Embryonic facial prominence (tissue), 1 donor: ENCODE results near the gene RAB6B.

Source experiments
- DNase-seq: peaks from one replicate; pipeline ENCODE4 v3.0.0-alpha.2; 2016; ENCODE audit errors: extremely low spot score

The RAB6B gene

GRCh38 chr3:133835961-133836360, 59.7 kb downstream of the RAB6B start:
- no peak for DNase-seq

DNA sequence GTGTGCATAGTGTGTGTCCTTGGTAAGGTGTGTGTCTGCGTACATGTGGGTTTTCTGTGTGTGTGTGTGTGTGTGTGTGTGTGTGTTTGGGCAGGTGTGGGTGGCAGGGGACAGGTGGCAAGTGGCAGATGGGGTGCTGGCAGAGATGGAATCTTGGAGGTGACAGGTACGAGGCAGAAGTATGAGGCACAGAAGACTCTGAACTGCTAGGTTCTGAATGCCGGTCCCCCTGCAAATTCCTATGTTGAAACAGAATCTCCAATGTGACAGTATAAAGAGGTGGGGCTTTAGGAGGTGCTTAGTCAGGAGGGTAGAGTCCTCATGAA, 60.3 kb downstream of the RAB6B start:
- no peak for DNase-seq

GRCh38 chr3:133834621-133835417, 60.9 kb downstream of the RAB6B start:
- no peak for DNase-seq

DNA sequence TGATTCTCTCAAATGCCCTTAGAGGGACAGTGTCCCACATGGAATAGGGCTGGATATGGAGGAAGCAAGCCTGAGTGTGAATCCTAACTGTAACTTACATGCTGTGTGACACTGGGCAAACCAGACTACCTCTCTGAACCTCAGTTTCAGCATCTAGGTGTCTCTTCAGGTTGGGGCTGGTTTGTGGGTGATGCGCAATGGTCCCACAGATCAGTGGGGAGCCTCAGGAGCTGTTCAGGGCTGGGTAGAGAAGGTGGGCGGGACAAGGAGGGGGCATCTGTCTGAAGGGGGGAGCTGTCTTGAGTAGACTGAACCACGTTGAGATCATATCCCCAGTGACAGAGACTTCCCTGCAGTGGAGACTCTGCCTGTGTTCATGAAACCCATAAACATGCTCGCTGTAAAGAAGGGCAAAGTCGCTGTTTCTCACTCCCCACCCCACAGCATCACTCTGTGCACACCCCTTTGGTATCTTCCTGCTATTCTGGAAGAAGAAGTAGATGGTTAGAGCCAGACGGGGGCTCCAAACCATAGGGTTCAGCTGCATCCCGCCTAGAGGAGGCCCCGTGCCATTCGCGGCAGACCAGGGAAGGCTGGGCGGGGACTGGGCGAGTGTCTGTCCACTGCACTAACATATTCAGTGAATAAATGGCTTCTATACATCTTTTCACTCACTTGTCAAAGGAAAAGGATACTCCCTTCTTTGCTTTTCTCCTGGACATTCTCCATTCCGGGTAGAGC, 61.6 kb downstream of the RAB6B start:
- DNase-seq, result no peak

GRCh38 chr3:133833267-133833666, 62.4 kb downstream of the RAB6B start:
- DNase-seq, result no peak

DNA sequence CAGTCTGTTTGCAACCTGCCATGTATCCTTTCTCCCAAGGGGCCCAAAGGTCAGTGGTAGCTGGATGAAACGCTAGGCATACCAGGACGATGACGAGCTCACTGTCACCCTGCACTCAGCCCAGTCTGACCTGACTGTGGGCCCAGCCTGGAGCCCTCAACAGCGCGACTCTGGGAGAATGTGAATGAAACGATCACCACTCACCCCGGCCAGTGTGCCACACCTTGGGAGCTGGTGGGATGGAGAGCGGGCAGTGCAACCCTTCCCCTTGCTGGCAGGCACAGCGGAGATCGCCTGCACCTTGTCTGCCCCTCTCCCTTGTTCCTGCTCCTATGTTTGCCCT, 62.9 kb downstream of the RAB6B start:
- DNase-seq, result no peak

GRCh38 chr3:133831966-133832801, 63.5 kb downstream of the RAB6B start:
- DNase-seq, result no peak

GRCh38 chr3:133830071-133830470, 65.6 kb downstream of the RAB6B start:
- no peak for DNase-seq

- DNase-seq, result no peak
Measured at GRCh38 chr3:133829310-133829707, 66.4 kb downstream of the RAB6B start.

DNA sequence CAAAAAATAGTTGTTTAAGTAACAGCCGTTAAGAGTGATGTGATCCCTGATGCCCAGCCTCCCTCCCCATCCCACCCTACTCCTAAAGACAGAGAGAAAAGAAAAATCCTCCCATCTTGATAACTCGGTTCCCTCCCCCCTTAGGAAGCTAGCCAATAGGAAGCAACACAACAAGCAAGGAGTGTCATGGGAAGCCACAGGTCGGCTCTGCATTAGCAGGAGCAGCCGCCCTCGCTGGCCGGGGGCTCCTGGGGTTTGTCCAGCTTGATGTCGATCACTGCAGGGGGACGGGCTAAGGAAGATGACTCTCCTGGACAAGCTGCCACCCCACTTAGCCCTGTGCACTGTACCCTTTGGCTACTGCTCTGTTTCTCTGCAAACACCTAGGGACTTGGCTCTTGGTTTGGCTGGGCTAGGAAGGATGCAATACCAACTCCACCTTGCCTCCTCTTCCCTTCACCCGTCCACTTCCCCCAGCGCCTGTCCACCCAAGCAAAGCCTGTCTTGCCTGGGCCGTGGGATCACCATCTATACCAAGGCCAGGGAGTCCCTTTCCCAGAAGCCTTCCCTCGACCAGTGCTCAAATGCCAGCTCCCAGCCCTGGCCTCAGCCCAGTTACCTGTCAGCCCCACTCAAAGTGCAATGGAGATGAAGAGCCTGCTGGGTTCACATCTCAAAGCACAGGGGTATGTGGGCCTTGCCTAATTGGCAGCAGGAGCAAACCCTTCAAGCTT, 66.9 kb downstream of the RAB6B start:
- DNase-seq, result no peak

DNA sequence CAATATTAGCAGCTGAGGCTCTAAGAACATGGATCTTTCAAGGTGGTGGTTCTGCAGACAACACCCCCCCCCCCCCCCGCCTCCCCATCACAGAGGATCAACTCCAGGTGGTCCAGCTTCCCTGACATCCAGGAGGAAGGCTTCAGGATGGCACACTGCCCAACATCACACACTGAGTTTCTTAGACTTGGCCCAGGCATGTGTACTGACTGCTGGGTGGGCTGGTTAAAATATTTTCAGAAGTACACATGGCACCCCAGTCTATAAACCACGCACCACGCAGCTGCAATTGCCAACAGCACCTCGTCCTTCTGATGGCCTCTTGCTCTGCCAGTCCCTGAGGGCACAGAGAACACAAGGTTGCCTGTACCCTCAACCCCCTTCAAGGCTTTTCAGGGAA, 68.0 kb downstream of the RAB6B start:
- DNase-seq, result no peak

DNA sequence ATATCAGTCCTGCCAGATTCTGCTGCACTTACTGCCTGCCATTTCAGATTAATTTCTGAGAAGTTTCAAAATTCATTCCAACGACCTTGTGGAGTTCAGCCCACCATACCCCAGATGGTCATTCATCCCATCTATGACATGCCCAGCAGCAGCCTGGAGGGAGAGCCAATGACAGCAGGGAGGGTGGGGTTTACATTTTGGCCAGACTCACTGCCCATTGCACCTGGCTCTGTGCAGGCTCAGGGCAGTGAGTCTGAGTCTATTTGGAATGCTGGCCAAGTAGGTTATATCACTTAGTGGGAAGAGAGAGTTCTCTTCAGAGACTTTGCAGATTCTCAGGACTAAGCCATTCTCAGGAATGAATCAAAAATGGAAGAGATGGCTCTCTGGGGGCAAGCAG, 68.5 kb downstream of the RAB6B start:
- DNase-seq, result no peak

- no peak for DNase-seq
Measured at GRCh38 chr3:133825969-133826727, 69.5 kb downstream of the RAB6B start.

DNA sequence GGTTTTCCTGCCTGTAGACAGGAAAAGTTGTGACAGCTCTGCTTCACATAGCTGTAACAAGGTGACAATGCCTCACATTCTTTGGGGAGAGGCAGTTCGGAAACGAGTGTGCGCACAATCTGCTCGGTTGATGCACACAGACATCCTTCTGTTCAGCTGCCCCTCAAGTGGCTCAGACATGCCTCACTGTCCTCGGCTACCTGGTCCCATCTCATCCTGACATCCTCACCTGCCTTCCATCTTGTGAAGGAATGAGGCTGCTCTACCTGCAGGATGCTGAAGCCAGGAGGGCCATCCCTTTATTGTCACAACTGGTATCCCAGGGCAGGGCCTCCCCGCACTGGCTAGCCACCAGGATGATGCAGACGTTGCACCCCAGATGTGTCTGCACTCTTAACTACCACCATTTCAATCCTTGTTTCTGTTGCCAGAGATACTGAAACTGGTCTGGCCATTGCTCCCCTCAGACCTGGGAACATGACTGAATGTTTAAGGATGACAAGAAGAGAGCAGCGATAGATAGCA, 70.7 kb downstream of the RAB6B start:
- DNase-seq, result no peak

GRCh38 chr3:133821767-133822638, 73.7 kb downstream of the RAB6B start:
- no peak for DNase-seq

DNA sequence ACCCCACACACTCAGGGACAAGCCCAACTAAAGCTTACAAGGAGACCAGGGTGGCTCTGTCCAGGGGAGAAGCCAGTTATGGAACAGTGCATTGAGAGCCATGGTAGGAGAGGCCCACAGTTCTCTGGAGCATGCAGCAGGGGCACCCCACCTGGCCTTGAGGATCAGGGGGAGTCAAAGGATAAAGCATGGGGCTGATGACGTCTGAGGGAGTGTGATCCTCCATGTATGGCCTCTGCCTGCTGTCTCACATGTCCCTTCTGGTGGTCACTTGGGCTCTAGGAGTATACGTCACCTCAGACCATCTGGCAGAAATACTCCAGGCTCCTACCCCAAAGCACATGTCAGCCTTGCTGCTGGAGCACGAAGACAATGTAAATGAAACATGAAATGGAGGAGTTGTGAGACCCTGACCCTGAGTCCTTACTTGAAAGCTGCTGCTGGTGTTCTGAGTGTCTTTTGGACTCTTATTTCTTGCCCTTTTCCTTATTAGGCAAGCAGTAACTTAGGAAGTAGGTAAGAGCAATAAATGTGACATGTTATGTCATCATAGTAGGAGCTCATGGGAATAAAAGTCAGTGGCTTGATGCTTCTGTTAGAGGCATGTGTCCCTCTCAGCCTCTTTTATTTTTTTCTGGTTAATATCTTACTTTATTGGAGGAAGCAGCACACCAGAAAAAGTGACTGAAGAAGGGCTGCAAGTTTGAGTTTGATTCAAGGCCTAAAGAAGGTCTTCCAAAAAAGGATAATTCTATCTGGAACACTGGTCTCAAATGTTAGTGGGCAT, 74.6 kb downstream of the RAB6B start:
- DNase-seq, result no peak

GRCh38 chr3:133820129-133820528, 75.6 kb downstream of the RAB6B start:
- DNase-seq, result no peak

DNA sequence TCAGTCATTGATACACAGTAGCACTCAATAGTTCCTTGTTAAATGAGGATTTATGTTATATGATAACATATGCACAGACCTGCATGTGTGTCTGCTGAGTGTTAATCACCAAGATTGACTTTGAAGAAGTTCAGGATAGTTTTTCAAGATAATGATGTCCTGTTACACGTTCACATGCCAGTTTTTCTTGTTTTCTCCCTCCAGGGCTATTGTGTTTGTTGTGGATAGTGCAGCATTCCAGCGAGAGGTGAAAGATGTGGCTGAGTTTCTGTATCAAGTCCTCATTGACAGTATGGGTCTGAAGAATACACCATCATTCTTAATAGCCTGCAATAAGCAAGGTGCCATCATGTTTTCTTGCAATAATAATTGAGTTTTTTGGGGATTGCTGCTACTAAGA, 80.3 kb downstream of the RAB6B start:
- DNase-seq, result no peak

DNA sequence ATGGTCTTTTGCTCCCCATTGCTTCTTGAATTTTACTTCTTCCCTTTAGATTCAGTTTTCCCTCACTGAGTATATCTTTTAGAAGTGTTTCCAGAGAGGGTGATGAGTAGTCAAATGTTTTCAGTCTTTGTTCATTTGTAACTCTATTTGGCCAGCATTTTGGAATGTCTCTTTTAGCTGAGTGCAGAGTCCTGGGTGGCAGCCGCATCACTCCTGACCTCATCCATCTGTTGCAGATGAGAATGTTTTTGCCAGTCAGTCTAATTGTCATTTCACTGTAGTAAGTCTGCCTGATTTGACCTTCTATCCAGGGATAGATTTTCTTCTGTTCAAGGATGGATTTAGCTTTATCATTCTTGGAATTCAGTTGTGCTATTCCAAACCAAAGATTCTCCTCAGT, 82.8 kb downstream of the RAB6B start:
- no peak for DNase-seq
